Measurements from ENCODE around the gene VAV3.

DNA sequence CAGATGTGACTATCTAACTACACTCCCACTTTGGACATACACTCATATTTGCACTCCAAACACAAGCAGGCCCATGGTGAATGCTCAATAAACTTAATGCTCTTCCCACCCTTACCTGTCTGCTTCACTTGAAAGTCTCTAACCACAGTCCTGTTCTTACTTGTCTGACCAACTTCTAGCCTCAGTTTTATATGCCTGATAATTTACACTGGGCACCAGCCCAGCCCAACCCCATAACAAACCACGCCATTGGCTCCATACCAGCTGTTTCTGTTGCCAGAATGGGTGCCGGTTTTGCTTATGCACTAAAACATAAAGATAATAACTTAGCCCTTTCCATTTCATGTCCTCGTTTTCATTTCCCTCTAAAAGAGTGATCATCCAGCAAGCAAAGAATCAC, 428.7 kb downstream of the VAV3 start:
- no peak for TF ChIP-seq TGIF2 (CRISPR knock-in tag; IDR thresholded peaks at IDR 0.05)
- TF ChIP-seq, protein P1, sequence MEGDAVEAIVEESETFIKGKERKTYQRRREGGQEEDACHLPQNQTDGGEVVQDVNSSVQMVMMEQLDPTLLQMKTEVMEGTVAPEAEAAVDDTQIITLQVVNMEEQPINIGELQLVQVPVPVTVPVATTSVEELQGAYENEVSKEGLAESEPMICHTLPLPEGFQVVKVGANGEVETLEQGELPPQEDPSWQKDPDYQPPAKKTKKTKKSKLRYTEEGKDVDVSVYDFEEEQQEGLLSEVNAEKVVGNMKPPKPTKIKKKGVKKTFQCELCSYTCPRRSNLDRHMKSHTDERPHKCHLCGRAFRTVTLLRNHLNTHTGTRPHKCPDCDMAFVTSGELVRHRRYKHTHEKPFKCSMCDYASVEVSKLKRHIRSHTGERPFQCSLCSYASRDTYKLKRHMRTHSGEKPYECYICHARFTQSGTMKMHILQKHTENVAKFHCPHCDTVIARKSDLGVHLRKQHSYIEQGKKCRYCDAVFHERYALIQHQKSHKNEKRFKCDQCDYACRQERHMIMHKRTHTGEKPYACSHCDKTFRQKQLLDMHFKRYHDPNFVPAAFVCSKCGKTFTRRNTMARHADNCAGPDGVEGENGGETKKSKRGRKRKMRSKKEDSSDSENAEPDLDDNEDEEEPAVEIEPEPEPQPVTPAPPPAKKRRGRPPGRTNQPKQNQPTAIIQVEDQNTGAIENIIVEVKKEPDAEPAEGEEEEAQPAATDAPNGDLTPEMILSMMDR (IDR thresholded peaks at IDR 0.05 in 2 of 3, conservative IDR thresholded peaks at IDR 0.05 in 1 of 3; ENCODE audit: insufficient read depth in 2 of 3, low read depth in 1 of 3, low read length in 3 of 3): no peak
- TF ChIP-seq RBM25 (IDR thresholded peaks at IDR 0.05; ENCODE audit: low read depth, low read length, severe bottlenecking): no peak
- TF ChIP-seq, protein P2, sequence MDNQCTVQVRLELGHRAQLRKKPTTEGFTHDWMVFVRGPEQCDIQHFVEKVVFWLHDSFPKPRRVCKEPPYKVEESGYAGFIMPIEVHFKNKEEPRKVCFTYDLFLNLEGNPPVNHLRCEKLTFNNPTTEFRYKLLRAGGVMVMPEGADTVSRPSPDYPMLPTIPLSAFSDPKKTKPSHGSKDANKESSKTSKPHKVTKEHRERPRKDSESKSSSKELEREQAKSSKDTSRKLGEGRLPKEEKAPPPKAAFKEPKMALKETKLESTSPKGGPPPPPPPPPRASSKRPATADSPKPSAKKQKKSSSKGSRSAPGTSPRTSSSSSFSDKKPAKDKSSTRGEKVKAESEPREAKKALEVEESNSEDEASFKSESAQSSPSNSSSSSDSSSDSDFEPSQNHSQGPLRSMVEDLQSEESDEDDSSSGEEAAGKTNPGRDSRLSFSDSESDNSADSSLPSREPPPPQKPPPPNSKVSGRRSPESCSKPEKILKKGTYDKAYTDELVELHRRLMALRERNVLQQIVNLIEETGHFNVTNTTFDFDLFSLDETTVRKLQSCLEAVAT (IDR thresholded peaks at IDR 0.05): no peak
- TF ChIP-seq FOXK1 (CRISPR knock-in tag; IDR thresholded peaks at IDR 0.05; ENCODE audit: borderline replicate concordance): no peak
- TF ChIP-seq MEF2A (IDR thresholded peaks at IDR 0.05; ENCODE audit: control insufficient read depth, low read depth, low read length): no peak
- no peak for TF ChIP-seq PHF8 (IDR thresholded peaks at IDR 0.05; ENCODE audit: borderline replicate concordance, low read length)
- no peak for TF ChIP-seq SIN3A (IDR thresholded peaks at IDR 0.05; ENCODE audit: borderline replicate concordance in 2 of 2, control insufficient read depth in 1 of 2, low read depth in 2 of 2, low read length in 2 of 2)
